Thoracic aorta (tissue), 2 donors: ENCODE data around the gene CAPN5. TPM values are rescaled to one million over a fixed set of nuclear protein-coding genes. Genes with fewer than 3 reads are reported as not detected.

Source experiments
- ATAC-seq: fragments of 150-250 bp; one replicate; pipeline ENCODE4 v1.8.0; 2017; ENCODE audit warnings: low read depth; ENCODE audit not compliant: insufficient number of reproducible peaks, low FRiP score
- DNase-seq: peaks from one replicate; pipeline ENCODE4 v3.0.0-alpha.2; 2020; ENCODE audit warnings: low spot score
- H3K27ac ChIP-seq, 2 donors: fragments of 200-600 bp; sonication (generic); 1 replicate in 1 of 2; 2 replicates in 1 of 2; pipeline ENCODE4 v1.5.1; 2016; ENCODE audit warnings: mild to moderate bottlenecking in 2 of 2, moderate library complexity in 2 of 2
- H3K27me3 ChIP-seq: fragments of 200-600 bp; sonication (generic); replicated peaks from 2 replicates; pipeline ENCODE4 v1.6.0; 2016; ENCODE audit warnings: mild to moderate bottlenecking; ENCODE audit not compliant: insufficient read depth
- H3K36me3 ChIP-seq: fragments of 200-600 bp; sonication (generic); one replicate; pipeline ENCODE4 v1.5.1; 2016
- H3K4me1 ChIP-seq, 2 donors: fragments of 200-600 bp; sonication (generic); 1 replicate in 1 of 2; 2 replicates in 1 of 2; pipeline versions ENCODE4 v1.5.1 to v1.6.0; 2016; ENCODE audit warnings: low read depth in 2 of 2, mild to moderate bottlenecking in 1 of 2; ENCODE audit not compliant: control insufficient read depth in 1 of 2
- H3K4me3 ChIP-seq: fragments of 200-600 bp; sonication (generic); 2 replicates; pipeline ENCODE4 v1.5.1; 2016; ENCODE audit warnings: mild to moderate bottlenecking
- H3K9me3 ChIP-seq: fragments of 200-600 bp; sonication (generic); 2 replicates; pipeline ENCODE4 v1.5.1; 2016
- CTCF ChIP-seq: fragments of 200-600 bp; sonication (generic); IDR thresholded peaks from one replicate; pipeline ENCODE4 v1.5.1; 2019; ENCODE audit warnings: antibody characterized with exemption
- total RNA-seq, 2 donors: library from RNA; depleted of rRNA; stranded (reverse); fragments of >200 nt; gene quantifications; one replicate each; pipeline versions ENCODE4 v1.1.0 to v1.2.3, GENCODE V29; 2016

The CAPN5 gene
- total RNA-seq, 2 donors from 2014 or later: 9.5 to 20.8 TPM

- ATAC-seq: peak; percentile 91
These were observed 6.7 kb downstream of the CAPN5 start for GRCh38 chr11:77073328-77074001.

GRCh38 chr11:77074205-77074604 lies 7.4 kb downstream of the CAPN5 start:
- no peak overlapping the region for H3K4me3 ChIP-seq
- peaks cover 22 to 38% of the 10 kb centered on the region in 2 donors for H3K4me1 ChIP-seq
- H3K27me3 ChIP-seq: no peaks in the 10 kb centered on the region
- no peaks in the 10 kb centered on the region for H3K9me3 ChIP-seq
- DNase-seq: no peak
- no peaks in the 10 kb centered on the region for H3K36me3 ChIP-seq
- ATAC-seq: no peak
- no peak for TF ChIP-seq CTCF
- H3K27ac ChIP-seq: peak overlapping the region; percentile 76 to 92

More at GRCh38 chr11:77073328-77074001, 6.7 kb downstream of the CAPN5 start:
- no peaks in the 10 kb centered on the region for H3K27me3 ChIP-seq
- H3K27ac ChIP-seq: peak overlapping the region; percentile 76 to 92
- no peaks in the 10 kb centered on the region for H3K9me3 ChIP-seq
- no peaks in the 10 kb centered on the region for H3K36me3 ChIP-seq
- H3K4me1 ChIP-seq: peaks cover 22 to 46% of the 10 kb centered on the region in 2 donors
- DNase-seq: peak; percentile 81
- H3K4me3 ChIP-seq: peak overlapping the region; percentile 30
- TF ChIP-seq CTCF: peak; percentile 45

GRCh38 chr11:77074626-77075221 lies 8.0 kb downstream of the CAPN5 start:
- DNase-seq: no peak
- Histone ChIP-seq H3K27ac (peak overlapping the region; percentile 76 to 92), H3K4me1 (peaks cover 22 to 38% of the 10 kb centered on the region in 2 donors)

GRCh38 chr11:77075425-77075905 lies 8.7 kb downstream of the CAPN5 start:
- ATAC-seq: no peak
- no peak overlapping the region for H3K27ac ChIP-seq
- no peaks in the 10 kb centered on the region for H3K9me3 ChIP-seq
- H3K4me1 ChIP-seq: peaks cover 22 to 38% of the 10 kb centered on the region in 2 donors
- H3K27me3 ChIP-seq: no peaks in the 10 kb centered on the region
- no peaks in the 10 kb centered on the region for H3K36me3 ChIP-seq
- DNase-seq: no peak
- TF ChIP-seq CTCF: no peak
- no peak overlapping the region for H3K4me3 ChIP-seq

More at GRCh38 chr11:77074626-77075221, 8.0 kb downstream of the CAPN5 start:
- H3K27me3 ChIP-seq: no peaks in the 10 kb centered on the region
- H3K9me3 ChIP-seq: no peaks in the 10 kb centered on the region
- no peaks in the 10 kb centered on the region for H3K36me3 ChIP-seq
- no peak for ATAC-seq
- H3K4me3 ChIP-seq: no peak overlapping the region
- no peak for TF ChIP-seq CTCF

GRCh38 chr11:77079666-77080065 lies 12.9 kb downstream of the CAPN5 start:
- Histone ChIP-seq H3K27me3 (no peaks in the 10 kb centered on the region), H3K4me1 (peaks cover 3 to 14% of the 10 kb centered on the region in 2 donors), H3K4me3 (no peak overlapping the region), H3K9me3 (no peaks in the 10 kb centered on the region), H3K36me3 (no peaks in the 10 kb centered on the region), H3K27ac (no peak overlapping the region)
- TF ChIP-seq CTCF: no peak
- ATAC-seq: no peak
- no peak for DNase-seq
